Gastroesophageal sphincter (tissue), 4 donors: Measurements from ENCODE around the gene FRK. TPM values are rescaled to one million over a fixed set of nuclear protein-coding genes. Genes with fewer than 3 reads are reported as not detected.

Experiments
- ATAC-seq: fragments of 150-250 bp; one replicate; pipeline ENCODE4 v1.9.1; 2016; ENCODE audit warnings: mild to moderate bottlenecking, moderate library complexity
- H3K27ac ChIP-seq, 4 donors: fragments of 200-600 bp; sonication (generic) in 3 of 4; 1 replicate in 3 of 4; 2 replicates in 1 of 4; pipeline ENCODE4 v1.5.1; 2016 to 2019
- H3K27me3 ChIP-seq: fragments of 200-600 bp; sonication (generic); one replicate; pipeline ENCODE4 v1.5.1; 2019
- H3K36me3 ChIP-seq, 2 donors: fragments of 200-600 bp; sonication (generic); one replicate each; pipeline ENCODE4 v1.5.1; 2019; ENCODE audit warnings: control low read depth in 1 of 2
- H3K4me1 ChIP-seq, 3 donors: fragments of 200-600 bp; sonication (generic); 1 replicate in 2 of 3; 2 replicates in 1 of 3; pipeline ENCODE4 v1.5.1; 2016 to 2019; ENCODE audit warnings: control low read depth in 2 of 3
- H3K4me3 ChIP-seq, 2 donors: fragments of 200-600 bp; sonication (generic); one replicate each; pipeline ENCODE4 v1.5.1; 2019; ENCODE audit warnings: mild to moderate bottlenecking in 1 of 2, moderate library complexity in 1 of 2
- H3K9me3 ChIP-seq, 3 donors: fragments of 200-600 bp; sonication (generic); one replicate each; pipeline ENCODE4 v1.5.1; 2017 to 2019; ENCODE audit warnings: control low read depth in 2 of 3
- CTCF ChIP-seq, 4 experiments: fragments of 200-600 bp in 2 of 4; fragments of 450-650 bp in 2 of 4; sonication (generic) in 1 of 4; IDR thresholded peaks; one replicate each; pipeline ENCODE4 v1.5.1; 2017 to 2019; ENCODE audit warnings: antibody characterized with exemption in 4 of 4, mild to moderate bottlenecking in 2 of 4, moderate library complexity in 2 of 4
- EP300 ChIP-seq: sonication (generic); formaldehyde crosslinking; IDR thresholded peaks from one replicate; pipeline ENCODE4 v1.6.1; 2017; ENCODE audit warnings: antibody characterized with exemption, mild to moderate bottlenecking
- POLR2A ChIP-seq, 2 donors: fragments of 450-650 bp; IDR thresholded peaks; one replicate each; pipeline ENCODE4 v1.6.1; 2017; ENCODE audit warnings: antibody characterized with exemption in 2 of 2, mild to moderate bottlenecking in 2 of 2, moderate library complexity in 1 of 2
- POLR2AphosphoS5 ChIP-seq: sonication (generic); formaldehyde crosslinking; IDR thresholded peaks from one replicate; pipeline ENCODE4 v1.6.1; 2017; ENCODE audit warnings: antibody characterized with exemption
- WGBS, 2 donors: methylation state at CpG; one replicate each; pipeline ENCODE4 v1.1.5; 2018; ENCODE audit warnings: low coverage in 1 of 2; 5-methylcytosine and 5-hydroxymethylcytosine counted together
- total RNA-seq, 4 donors: library from RNA; depleted of rRNA; stranded (reverse); fragments of >200 nt; gene quantifications; one replicate each; pipeline ENCODE4 v1.1.0, GENCODE V29; 2016

Gene FRK
- total RNA-seq, 4 donors from 2014 or later, result 0.42 to 1.9 (median 1.3) TPM

- 81 to 82% methylated on average over 2 of the region's 2 CpGs for whole genome bisulfite sequencing, 2 donors
- Histone ChIP-seq H3K4me3 (no peak overlapping the region), H3K27ac (no peak overlapping the region), H3K9me3 (no peaks in the 10 kb centered on the region), H3K4me1 (peaks cover 0 to 25% (median 0%) of the 10 kb centered on the region in 3 donors), H3K27me3 (no peaks in the 10 kb centered on the region), H3K36me3 (no peaks in the 10 kb centered on the region)
- ATAC-seq, result no peak
- TF ChIP-seq POLR2A (IDR thresholded peaks at IDR 0.05), result no peak
- TF ChIP-seq POLR2AphosphoS5, result no peak
- TF ChIP-seq CTCF (IDR thresholded peaks at IDR 0.05), result no peak
- no peak for TF ChIP-seq EP300
Observed at GRCh38 chr6:116057766-116058165, 2.9 kb downstream of the FRK start.

GRCh38 chr6:116055513-116055912, 5.2 kb downstream of the FRK start:
- H3K9me3 ChIP-seq, result no peaks in the 10 kb centered on the region
- H3K4me1 ChIP-seq, result peaks cover 0 to 10% (median 0%) of the 10 kb centered on the region in 3 donors
- 96 to 100% methylated on average over 1 of the region's 1 CpG for WGBS, 2 donors
- no peaks in the 10 kb centered on the region for H3K36me3 ChIP-seq
- no peak for ATAC-seq
- TF ChIP-seq CTCF (IDR thresholded peaks at IDR 0.05), result no peak
- no peak overlapping the region for H3K27ac ChIP-seq
- no peak overlapping the region for H3K4me3 ChIP-seq
- no peaks in the 10 kb centered on the region for H3K27me3 ChIP-seq

- no peak for ATAC-seq
- Histone ChIP-seq H3K27ac (no peak overlapping the region), H3K4me1 (no peaks in the 10 kb centered on the region), H3K4me3 (no peak overlapping the region), H3K27me3 (no peaks in the 10 kb centered on the region), H3K9me3 (no peaks in the 10 kb centered on the region), H3K36me3 (no peaks in the 10 kb centered on the region)
- TF ChIP-seq EP300, result no peak
- no peak for TF ChIP-seq CTCF (IDR thresholded peaks at IDR 0.05)
- no peak for TF ChIP-seq POLR2A (IDR thresholded peaks at IDR 0.05)
- no peak for TF ChIP-seq POLR2AphosphoS5
- WGBS, 2 donors, result 94 to 97% methylated on average over 3 of the region's 3 CpGs
Observed at GRCh38 chr6:116051244-116051643, 9.4 kb downstream of the FRK start.

GRCh38 chr6:116050737-116051136, 10.0 kb downstream of the FRK start:
- H3K36me3 ChIP-seq, result no peaks in the 10 kb centered on the region

GRCh38 chr6:116049321-116049720, 11.4 kb downstream of the FRK start:
- 86 to 93% methylated on average over 1 of the region's 1 CpG for WGBS, 2 donors
- no peaks in the 10 kb centered on the region for H3K4me1 ChIP-seq

More at GRCh38 chr6:116050737-116051136, 10.0 kb downstream of the FRK start:
- no peaks in the 10 kb centered on the region for H3K27me3 ChIP-seq
- no peak for ATAC-seq
- no peak overlapping the region for H3K4me3 ChIP-seq
- TF ChIP-seq EP300, result no peak
- no peak for TF ChIP-seq CTCF (IDR thresholded peaks at IDR 0.05)
- no peak for TF ChIP-seq POLR2A (IDR thresholded peaks at IDR 0.05)
- TF ChIP-seq POLR2AphosphoS5, result no peak
- 93 to 100% methylated on average over 1 of the region's 1 CpG for WGBS, 2 donors
- no peaks in the 10 kb centered on the region for H3K4me1 ChIP-seq
- no peak overlapping the region for H3K27ac ChIP-seq
- H3K9me3 ChIP-seq, result no peaks in the 10 kb centered on the region

More at GRCh38 chr6:116049321-116049720, 11.4 kb downstream of the FRK start:
- Histone ChIP-seq H3K27me3 (no peaks in the 10 kb centered on the region), H3K36me3 (no peaks in the 10 kb centered on the region), H3K4me3 (no peak overlapping the region), H3K9me3 (no peaks in the 10 kb centered on the region), H3K27ac (no peak overlapping the region)
- no peak for ATAC-seq
- TF ChIP-seq CTCF (IDR thresholded peaks at IDR 0.05) (no peak), POLR2AphosphoS5 (no peak), EP300 (no peak), POLR2A (IDR thresholded peaks at IDR 0.05) (no peak)
